Amniotic epithelial cell (primary cell): ENCODE measurements around the gene TMEM117.
A peak's percentile ranks its signal among the peaks of the same experiment; 100 is the strongest.
"Not testable (repeated sequence)": the region's sequence is repeated elsewhere in the genome, so short reads cannot be mapped to it uniquely, and the experiment has no call there.

Experiments
- DNase-seq: peaks from one replicate; pipeline ENCODE4 v3.0.0-alpha.2; 2010; ENCODE audit warnings: low read depth

Gene TMEM117

DNA sequence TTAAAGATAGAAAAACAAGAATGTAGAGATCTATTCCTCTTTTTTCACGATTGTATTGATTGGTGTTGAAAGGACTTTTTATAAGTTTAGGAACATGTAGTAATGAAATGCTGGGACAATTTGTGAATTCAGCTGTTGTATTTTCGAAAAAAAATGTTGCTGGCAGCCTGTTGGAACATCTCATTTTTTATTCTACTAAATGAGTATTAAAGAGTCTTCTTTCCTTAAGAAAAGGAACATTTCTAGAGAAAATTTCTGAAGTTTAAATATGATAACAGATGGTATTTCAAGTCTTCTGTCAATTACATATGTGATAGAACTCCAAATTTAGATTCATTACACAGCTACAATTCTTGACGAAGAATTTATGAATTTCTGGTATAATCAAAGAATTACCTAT is 189.6 kb downstream of the TMEM117 start:
- DNase-seq, result no peak

DNA sequence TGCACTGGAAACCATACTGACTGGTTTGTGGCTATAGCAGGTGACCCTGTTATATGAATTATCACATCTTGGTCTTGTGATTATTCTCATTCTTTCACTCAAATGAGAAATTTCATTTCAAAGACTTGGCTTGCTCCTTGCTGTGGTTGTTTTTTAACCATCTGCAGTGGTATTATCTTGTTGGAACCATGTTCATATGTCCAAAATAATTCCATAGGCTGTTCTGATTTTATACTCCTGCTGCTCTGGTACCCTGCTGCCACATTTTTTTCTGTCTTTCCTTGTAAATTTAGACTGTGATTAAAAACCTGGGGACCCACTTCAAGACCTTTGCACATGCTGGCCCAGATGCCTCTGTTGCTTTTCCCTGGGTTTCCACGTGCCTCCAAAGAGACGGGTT is 190.2 kb downstream of the TMEM117 start:
- DNase-seq, result no peak

DNA sequence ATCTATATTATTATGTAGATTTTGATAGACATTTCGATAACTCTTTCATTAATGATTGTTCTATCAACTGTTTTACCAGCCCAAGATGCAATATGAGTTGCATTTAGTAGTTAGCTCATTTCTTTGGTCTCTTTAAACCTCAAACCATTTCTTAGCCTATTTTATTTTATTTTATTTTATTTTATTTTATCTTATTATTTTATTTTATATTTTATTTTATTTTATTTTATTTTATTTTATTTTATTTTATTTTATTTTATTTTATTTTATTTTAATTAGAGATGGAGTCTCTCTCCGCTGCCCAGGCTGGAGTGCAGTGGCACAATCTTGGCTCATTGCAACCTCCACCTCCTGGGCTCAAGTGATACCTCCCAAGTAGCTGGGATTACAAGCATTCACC is 191.0 kb downstream of the TMEM117 start:
- not testable (repeated sequence) for DNase-seq

DNA sequence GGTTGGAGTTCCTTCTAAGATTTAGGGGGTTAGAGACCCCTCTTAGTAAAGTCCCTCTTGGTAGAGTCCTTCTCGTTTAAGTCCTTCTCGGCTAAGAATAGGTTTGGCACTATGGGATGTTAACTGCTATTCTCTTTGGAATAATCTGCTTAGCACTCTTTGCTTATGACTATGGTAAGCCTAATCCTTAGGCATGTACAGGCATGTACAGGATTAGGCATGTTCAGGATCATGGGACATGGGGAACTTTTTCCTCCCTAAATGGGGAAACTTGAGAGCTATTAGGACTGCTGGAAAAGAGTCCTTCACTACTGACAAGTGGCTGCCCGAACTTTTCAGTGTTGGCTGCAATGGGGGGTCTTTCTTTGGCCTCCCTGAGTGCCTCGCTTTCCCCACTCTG is 193.3 kb downstream of the TMEM117 start:
- DNase-seq, result no peak

DNA sequence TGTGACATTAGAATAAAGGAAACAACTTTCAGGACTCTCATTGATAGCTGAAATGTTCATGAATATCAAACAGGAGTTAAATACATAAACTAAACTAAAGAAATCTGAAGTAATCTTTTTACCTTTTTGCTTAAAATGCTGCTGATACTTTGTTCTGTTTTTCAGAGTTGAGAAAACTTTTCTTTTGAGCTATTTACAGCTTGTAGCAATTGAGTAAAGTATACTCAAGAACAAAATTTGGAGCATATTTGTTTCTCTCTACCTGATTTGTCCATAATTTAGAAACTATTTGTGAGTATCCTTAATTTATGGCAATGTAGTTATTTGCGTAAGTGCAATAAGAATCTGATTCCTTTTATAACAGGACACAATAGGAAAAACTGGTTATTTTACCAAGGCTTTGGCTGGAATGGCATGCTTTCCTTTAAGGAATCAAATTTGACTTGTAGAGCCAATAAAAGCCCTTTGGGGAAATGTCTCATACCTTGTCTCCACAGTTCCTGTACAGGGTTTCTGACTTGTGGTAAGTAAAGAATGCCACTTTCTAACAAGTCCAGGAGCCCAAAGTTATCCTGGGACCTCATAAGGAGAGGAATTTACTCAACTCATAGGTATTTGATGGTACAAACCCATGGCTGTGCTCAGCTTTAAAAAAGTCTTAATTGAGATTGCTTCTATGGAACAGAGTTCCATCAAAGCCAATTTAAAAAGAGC is 195.7 kb downstream of the TMEM117 start:
- DNase-seq, result no peak

DNA sequence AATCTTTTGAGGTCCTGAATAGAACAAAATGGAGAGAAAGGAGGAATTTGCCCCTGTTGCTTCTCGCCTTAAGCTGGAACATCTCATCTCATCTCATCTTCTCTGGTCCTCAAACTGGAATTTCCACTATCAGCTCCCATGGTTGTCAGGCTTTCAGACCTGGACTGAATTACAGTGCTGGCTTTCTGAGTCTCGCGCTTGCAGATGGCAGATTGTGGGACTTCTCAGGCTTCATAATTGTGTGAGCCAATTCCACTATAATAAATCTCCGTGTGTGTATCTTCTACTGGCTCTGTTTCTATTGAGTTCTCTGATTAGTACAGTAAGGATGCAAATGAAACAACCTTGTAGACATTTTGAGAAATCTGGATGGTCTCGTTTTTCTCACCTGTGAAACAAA is 199.0 kb downstream of the TMEM117 start:
- DNase-seq, result no peak

DNA sequence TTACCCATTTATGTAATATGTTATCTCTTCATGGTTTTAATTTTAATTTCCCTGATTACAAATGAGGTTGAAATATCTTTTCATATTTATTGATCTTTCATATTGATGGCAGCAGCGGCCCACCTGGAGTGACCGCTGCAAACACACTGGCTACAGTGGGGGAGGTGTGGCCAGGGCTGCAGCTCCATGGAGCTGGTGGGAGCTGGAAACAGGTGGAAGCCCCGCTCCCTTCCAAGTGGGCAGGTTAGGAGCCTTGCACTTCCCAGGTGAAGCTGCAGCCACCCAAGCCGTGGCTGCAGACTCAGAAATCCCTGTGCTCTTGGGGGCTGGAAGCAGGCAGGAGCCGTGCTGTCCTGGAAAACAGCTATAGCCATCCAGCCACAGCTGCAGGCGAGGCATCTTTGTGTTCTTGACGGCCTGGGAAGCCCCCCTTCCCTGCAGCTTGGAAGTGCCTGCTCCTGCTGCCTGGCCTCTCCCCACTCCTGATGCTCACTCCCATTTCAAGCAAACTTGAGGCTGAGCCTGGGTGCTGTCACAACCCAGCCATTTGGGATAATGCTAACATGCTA is 201.1 kb downstream of the TMEM117 start:
- no peak for DNase-seq

DNA sequence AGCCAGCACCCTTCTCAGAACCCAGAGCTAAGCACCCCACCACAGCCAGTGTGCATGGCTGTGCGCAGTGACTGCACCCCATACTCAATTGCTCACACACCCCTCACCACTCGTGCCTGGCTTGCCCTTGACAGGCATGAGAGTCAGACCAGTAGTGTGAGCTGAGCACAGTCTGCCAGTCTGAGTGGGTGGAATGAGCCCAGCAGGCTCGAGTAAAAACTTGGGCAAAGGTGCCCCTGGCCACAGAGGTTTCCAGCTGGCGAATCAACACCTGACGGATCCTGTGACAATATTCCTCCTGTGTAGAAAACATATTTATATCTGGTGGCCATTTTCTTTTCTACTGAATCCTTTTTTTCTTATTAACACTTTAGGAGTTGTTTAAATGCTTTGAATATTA is 202.5 kb downstream of the TMEM117 start:
- DNase-seq, result no peak

DNA sequence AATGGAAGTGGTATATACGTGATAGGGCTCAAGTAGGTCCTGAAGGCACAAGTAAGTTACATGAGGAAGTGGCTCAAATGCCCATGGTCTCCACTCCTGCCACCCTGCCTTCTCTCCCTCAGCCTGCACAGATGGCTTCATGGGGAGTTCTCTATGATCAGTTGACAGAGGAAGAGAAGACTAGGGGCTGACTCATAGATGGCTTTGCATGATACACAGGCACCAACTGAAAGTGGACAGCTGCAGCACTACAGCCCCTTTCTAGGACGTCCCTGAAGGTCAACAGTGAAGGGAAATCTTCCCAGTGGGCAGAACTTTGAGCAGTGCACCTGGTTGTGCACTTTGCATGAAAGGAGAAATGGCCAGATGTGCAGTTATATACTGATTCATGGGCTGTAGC is 208.6 kb downstream of the TMEM117 start:
- DNase-seq, result not testable (repeated sequence)

DNA sequence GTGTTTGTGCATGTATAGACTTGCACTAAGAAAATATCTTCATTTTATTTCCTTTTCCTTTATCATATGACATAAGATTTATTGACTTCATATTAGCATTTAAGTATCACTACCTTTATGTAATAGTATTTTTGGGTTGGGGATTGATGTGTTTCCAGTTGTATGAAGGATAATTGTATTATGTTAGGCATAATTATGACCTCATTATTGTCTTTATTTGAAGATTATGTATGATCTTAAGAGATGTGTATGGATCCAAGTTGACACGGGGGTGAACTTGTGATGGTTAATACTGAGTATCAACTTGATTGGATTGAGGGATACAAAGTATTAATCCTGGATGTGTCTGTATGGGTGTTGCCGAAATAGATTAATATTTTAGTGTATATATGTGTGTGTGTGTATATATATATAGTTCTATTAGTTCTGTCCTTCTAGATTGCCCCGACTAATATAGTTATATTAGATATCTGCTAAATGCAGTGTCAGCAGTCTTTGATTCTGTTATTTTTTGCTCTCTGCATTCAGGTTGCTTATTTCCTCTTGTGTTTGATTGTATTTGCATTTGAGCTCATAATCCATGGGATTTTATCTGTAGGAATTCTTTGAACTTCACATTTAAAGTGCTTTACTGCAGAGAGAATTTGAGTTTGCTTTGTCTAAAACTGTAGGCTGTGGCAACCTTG is 211.0 kb downstream of the TMEM117 start:
- DNase-seq, result no peak

DNA sequence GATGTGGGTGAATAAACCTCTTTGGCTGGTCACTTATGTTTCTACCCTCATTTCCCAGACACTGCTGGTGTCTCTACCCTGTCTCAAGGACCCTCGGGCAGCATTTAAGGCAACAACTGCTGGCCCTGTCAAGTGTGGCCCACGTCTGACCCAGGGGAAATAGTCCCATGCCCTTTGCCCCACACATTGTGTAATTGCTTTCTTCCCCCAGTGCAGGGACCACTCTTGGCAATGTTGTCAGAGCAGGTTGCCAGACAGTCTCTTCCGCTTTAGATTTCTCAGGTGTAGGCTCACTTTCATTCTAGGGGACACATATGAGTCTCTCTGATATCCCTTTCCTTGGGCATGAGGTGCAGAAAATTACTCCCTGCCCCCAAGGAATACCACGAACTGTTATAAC is 216.7 kb downstream of the TMEM117 start:
- no peak for DNase-seq

DNA sequence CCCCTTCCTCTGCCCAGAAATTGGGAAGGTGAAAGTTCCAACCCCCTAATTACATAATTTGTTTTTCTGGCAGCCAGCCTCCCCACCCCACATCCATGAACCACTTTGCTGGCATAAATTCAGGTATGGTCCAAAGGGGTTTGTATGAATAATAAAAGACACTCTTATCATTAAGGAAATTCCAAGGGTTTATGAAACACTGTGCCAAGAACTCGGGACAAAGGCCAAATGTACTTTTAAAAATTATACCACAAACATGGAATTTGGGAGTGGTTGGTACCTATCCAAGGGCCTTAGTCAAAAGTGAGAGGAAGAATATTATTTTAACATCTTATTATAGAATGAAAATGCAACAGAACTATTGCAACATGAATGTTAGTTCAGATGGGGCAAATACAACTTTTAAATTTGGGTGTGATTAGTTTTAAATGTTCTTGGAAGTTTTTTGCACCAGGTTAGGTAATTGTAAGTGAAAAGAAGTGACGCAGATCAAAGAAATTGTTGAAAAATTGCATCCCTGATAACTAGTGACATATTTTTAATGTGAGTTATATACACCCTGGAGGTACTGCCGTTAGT is 217.8 kb downstream of the TMEM117 start:
- DNase-seq, result peak; percentile 38

DNA sequence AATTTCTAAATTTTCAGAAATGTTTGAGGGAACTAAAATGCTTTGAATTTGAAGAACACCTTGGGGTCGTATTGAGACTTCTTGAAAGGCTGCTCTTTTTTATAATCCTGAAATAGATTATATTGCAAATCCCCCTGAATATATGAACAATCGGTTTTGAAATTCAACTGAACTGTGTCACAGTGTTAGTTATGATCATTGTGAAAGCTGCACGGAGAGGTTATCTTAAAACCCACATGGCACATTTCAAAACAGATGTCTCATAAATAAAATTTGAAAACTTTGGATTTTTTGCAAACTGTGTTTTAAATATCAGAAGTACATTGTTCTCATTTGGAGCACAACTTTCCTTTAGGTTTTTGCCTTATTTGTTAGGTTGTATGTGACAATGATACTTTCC is 218.4 kb downstream of the TMEM117 start:
- no peak for DNase-seq

DNA sequence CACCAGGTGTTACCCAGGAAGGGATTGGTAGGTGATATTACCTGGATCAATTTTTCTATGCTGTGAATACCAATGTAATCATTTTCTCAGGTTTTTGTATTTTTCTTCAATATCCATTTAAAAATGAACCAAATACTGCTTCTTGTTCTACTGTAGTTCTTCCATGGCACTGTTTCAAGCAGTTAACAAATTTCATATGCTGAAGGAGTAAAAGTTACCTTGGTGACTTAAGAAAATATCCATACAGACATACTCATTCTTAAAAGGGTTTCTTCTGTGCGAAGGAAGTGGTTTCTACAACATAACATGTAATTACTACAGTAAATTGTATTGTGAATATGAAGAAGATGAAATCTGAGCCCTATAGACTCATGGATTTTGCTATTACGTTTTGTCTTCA is 222.5 kb downstream of the TMEM117 start:
- DNase-seq, result no peak

DNA sequence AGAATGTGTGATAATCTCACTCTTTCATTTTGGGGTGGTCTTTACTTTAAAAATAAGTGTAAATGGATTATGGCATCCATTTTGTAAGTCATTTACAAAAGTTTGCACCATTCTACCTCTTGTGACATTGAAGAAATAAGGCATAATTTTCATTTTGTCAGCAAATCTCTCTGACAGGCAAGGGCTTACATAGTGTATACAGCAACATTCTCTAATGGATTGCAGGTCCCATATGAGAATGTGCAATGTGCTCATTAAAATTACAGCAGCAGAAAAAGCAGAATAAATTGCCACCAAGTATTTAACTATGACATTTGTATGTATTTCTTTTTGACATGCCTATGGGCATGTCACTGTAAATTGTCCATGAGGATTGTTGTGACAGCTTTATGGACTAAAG is 223.6 kb downstream of the TMEM117 start:
- DNase-seq, result no peak

DNA sequence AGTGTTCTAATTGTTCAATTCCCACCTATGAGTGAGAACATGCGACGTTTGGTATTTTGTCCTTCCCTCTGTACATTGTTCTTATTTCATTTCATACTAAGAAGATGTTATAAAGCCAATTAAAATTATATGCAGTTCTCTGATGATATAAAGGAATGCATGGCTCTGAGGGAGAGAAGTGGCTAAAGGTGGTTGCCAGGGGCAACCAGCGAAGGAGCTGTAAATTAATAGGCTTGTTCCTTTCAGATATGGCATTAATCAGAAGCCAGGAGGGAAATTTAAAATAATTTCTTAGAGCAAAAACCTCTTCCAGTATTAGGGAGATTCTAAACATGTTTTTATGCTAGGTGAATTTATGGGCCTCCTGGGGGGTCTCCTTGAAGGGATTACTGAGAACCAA is 227.8 kb downstream of the TMEM117 start:
- DNase-seq, result no peak

DNA sequence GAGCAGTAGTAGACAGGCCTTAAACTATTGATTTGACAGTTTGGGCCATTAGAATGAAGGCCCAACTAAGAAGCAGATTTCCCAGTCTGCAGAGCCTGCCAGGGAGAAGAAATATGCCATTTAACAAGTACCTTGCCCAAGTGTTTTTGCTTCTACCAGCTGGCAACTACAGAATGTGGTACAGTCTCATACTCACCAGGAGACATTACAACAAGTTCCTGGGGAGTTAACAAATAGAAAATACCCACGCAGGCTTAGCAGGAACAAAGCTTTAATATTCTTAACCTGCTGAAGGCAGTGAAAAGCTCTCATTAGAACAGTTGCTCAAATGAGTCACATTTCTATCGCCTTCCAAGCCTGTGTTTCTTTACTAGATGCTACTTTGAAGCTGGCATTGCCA is 241.0 kb downstream of the TMEM117 start:
- no peak for DNase-seq

DNA sequence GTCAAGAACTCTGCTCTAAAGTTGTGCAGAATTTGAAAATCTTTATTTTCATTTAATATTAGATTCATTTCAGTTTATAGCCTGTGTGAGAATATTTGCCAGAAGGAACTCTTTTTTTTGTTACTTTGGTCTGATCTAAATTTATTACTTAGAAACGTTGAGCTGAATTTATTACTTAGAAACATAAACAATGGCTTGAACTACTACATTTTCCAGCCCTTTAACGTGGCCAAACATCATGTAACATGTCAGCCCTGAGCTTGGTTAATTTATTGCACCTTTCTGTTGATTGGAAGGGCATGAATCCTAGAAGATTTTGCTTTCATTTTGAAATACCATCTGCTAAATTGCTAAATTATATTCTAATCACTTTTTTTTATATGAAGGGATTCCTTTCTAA is 241.4 kb downstream of the TMEM117 start:
- DNase-seq, result no peak

DNA sequence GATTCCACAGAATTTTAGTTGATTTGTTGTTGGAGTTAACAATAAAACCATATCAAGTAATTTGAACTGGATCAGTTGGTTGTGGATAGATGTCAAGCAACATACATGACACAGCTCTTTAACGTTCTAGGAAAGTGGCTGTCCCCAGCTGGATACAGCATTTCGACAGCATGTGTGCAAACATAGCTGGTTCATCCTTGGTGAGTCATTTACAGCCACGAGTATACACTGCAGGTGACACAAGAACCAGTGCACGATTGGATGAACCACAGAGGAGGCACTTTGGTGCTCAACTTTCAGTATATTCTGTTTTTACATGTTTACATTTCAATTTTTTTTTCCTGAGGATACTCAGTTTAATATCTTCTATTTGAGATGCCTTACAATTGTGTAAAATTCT is 242.4 kb downstream of the TMEM117 start:
- DNase-seq, result no peak

DNA sequence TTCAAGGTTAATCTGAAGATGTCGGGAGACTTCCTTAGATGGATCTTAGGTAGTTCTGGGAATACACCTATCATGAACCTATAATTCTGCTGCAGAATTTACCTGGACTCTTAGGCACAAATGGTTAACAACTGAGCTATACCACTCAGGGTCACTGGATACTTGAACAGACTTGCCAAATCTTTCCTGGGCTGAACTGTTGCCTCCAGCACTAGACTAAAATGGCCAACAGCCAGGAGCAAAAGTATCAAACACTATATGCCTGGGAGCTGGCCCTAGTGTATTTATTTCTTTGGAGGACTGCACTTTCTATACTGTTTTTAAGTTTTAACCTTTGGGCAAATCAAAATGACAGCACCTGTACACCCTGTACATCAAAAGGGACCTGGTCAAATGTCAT is 252.8 kb downstream of the TMEM117 start:
- DNase-seq, result no peak

DNA sequence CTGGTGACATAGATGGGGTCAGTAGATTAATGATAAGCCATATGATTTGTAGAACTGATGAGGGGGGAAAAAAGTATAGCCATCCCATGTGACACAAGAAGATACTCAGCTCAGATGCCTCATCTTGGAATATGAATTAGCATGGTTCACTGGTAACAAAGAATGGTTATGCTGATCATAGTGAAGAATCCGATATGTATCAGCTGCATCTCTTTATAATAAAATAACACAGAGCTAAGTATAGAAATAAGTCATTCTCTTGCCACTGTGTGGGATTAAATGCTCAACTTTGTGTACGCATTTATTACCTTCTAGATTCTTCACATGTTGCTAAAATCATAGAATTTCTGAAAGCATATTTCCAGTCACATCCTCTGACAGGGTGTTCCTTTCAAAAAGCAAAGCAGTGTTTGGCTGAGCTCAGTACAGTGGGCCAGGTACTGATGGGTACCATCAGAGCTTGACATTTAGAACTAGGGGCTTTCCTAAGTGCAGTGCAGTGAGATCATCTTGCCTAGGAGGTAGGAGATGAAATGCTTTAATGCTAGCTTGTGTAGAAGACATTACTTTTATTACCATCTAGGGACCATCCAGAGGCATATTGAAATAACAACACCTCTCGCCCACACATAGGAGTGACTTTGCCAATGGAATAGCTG is 256.2 kb downstream of the TMEM117 start:
- no peak for DNase-seq

DNA sequence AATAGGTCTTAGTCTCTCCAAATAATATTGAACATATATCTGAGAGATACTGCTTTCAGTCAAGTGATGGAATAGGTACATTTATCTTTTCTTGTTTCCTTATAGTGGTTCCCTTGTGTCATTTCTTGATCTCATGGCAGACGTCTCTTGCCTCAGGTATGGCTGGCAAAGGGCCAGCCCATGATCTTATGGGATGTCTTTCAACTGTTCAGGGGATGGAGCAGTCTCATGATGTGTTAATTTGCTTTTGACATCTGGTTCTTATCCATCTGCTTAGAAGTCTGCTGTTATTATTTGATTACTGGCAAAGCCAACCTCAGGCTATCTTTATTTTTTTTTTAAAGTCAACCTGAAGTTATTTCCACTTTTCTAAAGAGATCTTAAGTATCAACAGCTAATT is 262.9 kb downstream of the TMEM117 start:
- DNase-seq, result no peak

DNA sequence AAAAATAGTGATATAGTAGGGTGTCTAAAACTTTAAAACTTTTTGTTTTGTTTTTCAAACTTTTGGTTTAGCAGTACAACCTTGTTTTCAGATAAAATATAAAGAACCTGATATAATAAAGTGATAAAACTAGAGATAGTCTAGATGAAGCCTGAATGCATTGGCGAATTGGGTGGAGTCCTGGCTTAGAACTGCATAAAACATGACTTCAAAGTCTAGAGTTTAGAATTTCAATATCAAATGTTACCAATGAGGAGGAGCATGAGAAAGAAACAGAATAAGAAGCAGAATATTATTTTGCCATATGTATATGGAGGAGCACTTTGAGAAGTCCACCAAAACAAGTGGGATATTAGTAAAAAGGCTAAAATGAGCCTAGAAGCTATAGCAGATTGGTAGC is 263.6 kb downstream of the TMEM117 start:
- no peak for DNase-seq
